HG03135 (cell line): ENCODE data around the gene SERPINA1.
"Not testable (repeated sequence)": the region's sequence is repeated elsewhere in the genome, so short reads cannot be mapped to it uniquely, and the experiment has no call there.

Experiments used
- ATAC-seq: cut with Tn5 transposase; IDR thresholded peaks from one replicate; pipeline ENCODE4 v1.9.1; 2021; ENCODE audit warnings: mild to moderate bottlenecking, moderate library complexity; ENCODE audit not compliant: unreplicated experiment

SERPINA1 gene

DNA sequence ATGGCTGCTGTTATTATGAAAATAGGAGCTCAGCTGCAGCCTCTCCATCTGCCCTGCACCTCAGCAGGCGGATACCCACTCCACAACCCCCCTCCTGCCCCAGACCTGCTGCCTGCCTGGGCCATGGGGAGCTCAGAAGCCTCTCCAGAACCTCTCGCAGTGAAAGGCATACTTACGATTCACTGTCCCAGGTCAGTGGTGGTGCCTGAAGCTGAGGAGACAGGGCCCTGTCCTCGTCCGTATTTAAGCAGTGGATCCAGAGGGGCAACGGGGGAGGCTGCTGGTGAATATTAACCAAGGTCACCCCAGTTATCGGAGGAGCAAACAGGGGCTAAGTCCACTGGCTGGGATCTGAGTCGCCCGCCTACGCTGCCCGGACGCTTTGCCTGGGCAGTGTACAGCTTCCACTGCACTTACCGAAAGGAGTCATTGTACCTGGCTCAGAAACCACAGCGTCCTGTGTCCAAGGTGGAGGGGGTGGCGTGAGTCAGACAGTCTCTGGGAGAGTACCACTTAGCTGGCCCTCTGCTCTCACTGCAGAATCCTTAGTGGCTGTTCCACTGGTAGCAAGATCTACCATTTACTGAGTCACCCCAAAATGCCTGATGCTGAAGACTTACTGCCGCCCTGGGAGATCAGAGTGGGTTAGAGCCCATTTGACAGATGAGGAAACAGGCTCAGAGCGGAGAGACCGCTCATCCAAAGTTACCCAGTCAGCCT, at the start of gene SERPINA1:
SERPINA1 (minus strand) TSS at position 219 of the 720 bp plus-strand sequence. CDS start 5,365 bp downstream, outside the sequence.
- ATAC-seq: no peak

DNA sequence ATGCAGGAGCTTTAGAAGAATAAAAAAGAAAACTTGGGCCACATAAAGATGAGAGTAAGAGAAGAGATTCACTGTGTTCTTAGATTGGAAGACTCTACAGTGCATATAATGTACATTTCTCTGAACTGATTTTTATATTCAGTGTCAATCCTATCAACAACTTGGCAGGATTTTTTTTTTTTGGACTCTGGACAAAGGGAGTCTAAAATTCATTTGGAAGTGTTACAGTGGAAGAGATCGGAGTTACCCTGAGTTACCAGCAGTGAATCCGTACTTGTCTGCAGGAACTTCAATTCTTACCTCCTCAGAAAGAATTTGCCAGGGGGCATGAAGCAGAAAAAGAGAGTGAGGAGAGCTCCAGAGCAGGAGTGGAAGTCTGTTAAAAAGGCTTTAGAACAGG, 40.2 kb upstream of the SERPINA1 start:
- ATAC-seq: no peak

DNA sequence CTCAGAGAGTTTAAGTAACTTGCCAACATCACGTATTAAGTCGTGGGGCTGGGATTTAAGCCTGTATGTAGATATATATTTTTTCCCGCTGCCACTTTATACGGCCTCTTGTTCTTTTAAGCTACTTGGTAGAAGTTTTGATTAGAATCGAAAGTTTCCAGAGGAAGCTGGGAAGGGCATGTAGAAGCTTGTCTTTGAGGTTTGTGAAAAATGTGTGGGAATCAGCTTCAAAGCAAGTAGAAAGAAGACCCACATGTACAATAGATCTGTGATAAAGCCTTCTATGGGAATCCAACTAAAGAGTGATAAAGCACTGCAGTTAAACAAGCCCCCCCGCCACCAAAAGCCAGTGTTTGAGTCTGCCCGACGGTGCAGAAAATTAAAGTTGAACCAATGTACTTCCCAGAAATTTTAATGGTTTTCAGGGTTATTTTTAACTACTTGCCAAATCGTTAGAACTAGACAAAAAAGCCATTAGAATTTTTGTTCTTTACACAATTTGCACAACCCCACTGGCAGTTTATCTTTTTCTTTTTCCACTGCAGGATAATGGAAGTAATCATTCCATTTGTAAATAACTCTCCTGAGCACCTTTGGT, 38.7 kb upstream of the SERPINA1 start:
- no peak for ATAC-seq

DNA sequence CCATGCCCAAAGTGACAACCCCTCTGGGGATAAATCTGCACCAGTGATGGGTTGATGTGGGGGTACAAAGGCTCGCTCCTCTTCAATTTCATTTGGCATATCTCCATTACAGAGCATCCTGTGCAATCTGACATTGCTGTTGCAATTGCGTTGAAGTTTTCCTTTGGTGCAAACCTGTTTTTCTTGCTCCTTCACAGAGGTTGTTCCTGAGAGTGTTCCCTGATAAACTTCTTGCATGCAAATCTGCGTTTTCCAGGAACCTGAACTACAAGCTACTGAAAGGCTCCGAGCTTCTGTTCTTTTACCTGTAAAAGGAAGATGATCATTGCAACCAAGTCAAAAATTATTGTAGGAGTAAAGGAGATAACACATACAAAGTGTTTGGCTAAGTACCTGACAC, 38.1 kb upstream of the SERPINA1 start:
- ATAC-seq: no peak

DNA sequence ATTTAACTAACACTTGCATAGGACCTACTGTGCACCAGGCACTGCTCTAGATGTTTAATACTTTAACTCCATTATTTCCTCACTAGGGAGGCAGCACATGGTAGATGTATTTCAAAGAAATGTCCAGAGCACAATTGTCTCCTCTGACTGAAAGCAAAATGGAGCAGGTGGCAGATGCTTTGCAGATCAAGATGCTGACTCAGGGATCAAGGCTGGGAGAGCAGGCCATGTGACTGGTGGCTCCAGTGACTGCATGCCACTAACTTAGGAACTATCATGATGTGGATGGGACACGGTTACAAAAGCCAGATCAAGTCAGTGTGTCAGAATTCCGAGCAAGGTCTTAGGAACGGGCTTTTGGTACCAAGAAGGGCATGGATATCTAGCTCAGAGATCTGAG, 36.0 kb upstream of the SERPINA1 start:
- ATAC-seq: no peak

DNA sequence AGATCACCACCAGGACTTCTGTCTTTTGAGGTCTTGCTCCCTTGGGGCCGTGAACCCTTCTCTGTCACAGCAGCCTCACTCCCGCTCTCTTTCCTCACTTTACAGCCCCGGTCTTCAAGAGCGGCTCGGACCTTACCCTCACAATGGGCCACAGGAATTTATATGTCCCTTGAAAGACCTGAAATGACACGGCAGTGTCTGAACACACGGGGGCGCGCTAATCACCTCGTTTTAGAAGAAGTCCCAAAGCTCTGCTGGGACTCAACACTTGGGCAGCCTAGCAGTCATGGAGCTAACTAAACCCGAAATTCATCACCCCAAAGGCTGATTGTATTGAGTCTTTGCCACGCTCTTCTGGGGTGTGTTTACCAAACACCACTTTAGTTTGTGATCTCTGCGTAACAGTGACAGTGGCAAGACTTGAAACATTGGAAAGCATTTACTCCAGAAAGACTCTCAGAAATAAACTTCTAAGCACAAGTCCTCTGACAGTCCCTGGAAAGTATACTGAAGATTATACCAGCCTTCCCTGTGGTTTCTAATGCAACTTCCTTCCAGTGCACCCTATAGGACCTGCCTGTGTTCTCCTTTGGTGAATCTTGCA, 35.2 kb upstream of the SERPINA1 start:
- no peak for ATAC-seq

DNA sequence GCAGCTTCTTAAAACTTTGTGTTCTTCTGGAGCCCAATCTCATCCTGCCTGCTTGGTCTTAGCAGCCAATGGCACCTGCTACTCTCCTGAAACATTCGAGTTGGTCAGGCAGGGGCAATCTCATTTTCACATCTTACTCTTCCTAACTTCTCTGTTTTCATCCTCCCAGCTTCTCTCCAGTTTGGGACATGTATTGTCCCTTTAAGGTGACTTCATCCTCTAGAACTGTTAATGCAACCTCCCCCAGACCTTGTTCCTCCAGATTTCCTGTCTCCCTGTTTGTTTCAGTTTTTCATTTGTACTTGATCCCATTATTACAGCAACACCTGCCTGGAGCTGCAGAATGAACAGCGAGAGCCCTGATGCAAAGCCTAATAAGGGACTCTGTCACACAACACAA, 32.9 kb upstream of the SERPINA1 start:
- ATAC-seq: no peak

DNA sequence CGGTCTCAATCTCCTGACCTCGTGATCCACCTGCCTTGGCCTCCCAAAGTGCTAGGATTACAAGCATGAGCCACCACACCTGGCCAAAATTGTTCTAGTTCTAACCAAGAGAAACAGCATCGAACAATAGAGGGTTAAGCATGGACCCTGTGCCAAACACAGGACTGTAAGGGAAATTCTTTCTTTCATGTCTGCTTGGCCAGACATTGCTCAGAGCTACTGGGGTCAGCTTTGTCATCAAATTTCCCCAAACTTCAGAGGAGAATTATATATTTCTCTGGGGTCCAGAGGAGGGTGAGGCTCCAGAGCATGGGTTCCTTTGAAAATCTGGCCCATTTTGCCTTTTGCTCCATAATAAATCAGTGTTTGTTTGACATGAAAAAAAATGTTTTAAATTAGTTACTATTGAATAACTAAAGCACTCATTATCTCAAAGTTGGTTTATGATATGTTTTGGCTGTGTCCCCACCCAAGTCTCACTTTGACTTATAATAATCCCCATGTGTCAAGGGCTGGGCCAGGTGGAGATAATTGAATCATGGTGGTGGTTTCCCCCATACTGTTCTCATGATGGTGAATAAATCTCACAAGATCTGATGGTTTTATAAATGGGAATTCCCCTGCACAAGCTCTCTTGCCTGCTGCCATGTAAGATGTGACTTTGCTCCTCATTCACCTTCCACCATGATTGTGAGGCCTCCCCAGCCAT, 29.2 kb upstream of the SERPINA1 start:
- not testable (repeated sequence) for ATAC-seq

DNA sequence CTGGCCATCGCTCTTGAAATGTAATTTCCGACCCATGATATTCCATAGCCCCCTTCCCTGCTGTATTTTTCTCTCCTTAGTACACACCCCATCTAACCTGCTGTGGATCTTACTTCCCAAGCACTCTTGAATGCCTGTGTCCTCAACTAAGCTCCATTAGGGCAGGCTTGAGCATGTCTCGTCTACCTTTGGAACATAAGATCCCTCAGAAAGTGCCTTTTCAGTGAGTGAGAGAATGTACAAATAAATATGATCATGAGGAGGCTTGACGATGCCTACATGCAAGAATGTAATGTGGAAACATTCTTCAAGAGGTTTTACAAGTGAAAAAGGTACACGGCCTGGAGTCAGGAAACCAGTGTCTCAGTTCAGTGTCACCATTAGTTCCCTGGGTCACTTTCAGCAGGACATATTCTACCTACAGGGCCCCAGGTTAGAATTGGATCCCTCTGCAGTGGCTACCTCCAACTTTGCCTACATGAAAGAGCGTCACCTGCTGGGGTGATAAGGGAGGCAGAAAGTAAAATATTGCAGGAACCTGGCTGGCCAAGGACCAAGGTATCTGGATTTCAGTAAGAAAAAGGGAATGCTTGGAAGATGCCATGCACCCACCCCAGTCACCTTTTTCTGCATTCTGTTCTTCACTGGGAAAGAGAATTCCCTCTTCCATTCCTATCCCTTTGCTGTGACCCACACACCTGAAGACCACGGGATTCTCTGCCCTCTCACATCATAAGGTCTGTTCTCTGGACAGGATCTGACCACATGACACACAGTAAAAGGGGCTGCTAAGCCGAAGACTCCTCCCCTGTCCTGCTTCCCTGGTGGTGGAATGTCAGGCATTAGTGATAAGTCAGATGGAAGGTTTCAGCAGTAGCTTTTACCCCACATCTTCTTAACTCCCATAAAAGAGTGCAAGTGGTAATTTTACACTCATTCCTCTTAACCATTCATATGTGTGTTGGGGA, 24.6 kb upstream of the SERPINA1 start:
- ATAC-seq: no peak

DNA sequence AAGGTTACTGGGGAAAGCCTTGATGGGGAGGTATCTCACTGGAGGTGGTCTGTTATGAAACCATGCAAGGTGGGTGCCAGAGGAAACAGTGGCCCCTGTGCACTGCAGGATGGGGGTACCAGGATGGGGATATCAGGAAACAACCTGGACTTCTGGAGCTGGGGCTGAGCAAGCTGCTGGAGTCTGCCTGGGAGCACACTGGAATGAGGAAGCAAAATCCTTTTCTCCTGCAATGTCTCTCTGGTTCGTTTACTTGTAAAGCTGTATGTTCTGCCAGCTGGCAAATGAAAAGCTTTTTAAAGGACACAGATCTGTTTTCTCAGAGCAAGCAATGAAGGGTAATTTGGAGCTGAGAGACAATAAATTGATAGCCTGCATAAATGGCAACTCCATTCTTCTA, 23.2 kb upstream of the SERPINA1 start:
- no peak for ATAC-seq

DNA sequence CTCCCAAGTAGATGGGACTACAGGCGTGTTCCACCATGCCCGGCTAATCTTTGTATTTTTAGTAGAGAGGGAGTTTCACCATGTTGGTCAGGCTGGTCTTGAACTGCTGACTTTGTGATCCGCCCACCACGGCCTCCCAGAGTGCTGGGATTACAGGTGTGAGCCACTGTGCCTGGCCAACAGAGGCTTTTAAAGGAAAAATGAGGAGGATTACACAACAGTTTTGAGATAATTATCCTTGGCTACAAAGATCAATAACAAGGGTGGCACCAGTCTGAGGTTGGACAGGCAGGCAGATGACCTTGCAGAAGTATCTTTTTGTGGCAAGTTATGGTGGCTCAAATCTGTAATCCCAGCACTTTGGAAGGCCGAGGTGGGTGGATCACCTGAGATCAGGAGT, 21.0 kb upstream of the SERPINA1 start:
- not testable (repeated sequence) for ATAC-seq

DNA sequence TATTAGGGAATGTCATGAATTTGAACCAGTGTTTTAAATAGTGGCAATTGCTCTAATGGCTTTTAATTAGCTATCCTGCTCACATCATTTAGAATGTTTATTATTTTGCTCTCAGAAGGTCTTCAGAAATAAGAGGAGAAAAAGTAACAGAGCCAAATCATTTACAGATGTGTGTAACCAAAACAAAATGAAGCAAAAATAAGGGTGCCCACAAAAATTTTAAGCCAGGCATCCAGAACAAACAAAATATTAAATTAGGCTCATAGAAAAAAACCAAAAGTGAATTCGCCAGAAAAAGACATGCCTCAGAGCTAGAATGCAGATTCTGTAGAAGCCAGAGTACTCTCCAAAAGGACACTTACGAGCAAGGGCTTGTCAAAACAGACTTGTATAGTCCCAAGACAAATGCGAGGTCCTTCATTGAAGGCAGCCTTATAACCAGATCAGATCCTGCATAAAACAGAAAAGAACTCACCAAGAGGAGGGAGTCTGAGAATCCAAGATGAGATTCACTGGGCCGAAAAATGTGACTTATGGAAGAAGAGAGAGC, 20.2 kb upstream of the SERPINA1 start:
- no peak for ATAC-seq

DNA sequence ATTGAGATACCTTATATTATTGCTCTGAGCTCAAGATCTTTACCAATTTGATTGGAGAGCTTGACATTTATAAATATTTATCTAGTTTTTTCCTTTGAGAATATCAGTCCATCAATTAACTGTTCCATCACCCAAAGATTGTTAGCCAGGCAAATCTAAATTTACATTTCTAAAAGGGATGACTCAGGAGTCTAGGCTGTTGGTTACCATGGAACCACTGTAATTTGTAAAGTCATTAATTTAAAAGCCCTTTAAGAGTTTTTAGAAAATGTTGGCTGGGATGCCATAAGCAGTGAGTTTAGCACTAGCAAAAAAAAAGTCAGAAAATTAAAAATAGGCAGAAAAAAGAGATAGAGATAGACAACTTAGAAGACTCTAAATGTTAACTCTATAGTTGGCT, 19.5 kb upstream of the SERPINA1 start:
- no peak for ATAC-seq

DNA sequence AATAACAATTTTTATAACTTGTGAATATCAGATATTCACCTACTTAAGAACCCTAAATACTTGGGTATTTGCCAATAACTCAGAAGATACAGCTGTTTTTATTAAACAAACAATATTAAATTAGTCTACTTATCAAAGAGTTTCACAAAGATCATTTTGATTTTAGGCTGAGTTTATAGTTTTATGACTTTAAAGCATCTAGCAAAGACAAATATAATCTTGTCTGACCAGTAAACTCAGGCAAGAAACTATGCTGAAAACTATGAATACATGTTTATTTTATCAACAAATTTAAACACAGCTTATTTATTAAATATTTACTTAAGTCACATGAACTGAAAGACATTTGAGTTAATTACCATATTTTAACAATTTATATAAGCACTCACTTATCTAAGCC, 18.5 kb upstream of the SERPINA1 start:
- ATAC-seq: no peak

DNA sequence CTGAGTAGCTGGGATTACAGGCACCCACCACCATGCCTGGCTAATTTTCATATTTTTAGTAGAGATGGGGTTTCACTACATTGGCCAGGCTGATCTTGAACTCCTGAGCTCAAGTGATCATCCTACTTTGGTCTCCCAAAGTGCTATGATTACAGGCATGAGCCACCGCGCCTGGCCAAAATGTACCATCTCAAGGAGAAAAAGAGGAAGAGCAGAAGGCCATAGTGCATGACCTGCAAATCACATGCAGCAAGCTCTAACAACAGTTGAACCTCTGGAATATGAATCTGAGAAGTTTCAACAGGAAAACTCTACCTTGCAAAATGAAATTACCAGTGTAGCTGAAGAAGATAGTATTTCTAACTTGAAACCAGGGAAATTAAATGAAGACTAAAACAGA, 17.1 kb upstream of the SERPINA1 start:
- ATAC-seq: no peak

DNA sequence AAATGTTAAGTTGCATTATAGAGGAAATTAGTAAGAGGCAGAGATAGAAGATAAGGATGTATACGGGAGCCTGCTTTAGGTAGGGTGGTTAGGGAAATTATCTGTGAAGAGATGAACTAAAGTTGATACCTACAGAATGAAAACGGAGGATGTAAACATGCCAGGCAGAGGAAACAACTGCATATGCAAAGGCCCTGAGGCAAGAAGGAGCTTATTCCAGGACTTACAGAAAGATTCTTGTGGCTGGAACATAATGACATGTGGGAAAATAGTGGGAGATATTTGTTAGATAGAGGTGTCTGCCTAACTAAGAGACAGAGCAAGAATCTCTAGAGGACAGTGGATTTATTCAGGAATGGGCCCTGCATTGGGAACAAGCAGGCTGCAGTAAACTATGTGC, 16.2 kb upstream of the SERPINA1 start:
- no peak for ATAC-seq

DNA sequence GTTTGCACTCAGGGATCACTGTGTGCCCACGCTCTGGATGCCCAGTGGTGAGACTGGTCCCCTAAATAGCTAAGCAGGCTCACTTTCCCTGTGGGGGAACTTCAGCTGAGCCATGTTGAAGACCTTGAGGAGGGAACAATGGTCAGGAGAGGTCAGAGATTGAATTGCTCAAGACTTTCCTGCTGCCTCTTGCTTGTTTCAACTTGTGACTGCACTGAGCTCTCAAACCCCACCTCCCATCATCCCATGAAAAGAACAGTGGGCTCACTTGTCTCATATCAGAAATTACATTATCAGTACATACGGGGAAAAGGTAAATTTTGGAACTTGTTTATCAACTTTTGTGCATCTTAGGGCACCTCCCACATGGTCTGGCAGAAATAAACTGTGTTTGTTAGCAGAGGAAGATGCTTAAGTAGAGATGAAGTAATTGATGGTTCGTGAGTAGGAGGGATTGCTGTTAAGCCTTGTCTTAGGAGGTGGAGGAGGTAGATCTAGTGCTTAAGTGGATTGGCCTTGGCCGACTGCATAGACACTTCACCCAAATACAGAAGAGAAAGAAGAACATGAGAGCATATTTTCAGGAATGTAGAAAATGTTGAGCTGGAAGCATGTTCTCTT, 15.0 kb upstream of the SERPINA1 start:
- no peak for ATAC-seq

DNA sequence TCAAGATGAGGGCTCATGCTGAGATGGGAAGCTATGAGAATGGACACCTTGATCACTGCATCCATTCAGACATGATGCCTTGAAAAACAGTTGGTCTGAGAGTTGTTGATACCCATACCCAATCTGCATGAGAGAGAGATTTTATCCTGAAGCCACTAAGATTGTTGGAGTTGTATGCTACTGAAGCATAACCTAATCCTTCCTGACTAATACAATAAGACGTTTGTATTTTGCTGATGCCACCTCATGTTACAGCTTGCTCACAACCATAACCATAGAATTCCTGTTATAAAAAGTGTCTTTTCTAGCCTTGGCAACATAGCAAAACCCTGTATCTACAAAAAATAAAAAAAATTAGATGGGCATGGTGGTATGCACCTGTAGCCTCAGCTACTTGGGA, 12.7 kb upstream of the SERPINA1 start:
- no peak for ATAC-seq

DNA sequence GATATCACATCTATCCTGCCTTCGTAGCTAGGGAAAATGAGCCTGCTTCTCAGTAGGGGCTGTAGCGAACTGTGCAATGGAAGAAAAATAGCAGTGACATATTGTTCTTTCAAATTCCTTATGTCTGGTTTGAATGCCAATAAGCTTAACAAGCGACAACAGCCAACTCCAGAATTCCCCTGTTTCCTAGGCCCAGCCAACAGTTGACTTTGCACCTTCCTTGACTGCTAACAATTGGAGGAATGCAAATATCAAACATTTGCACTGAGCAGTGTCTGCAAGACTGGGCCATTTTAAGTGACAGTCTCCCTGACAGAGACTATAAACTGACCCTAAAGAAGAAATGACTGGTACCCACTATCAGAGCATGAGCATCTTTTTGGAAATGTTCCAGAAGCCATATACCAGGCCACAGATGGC, 12.0 kb upstream of the SERPINA1 start:
- no peak for ATAC-seq

DNA sequence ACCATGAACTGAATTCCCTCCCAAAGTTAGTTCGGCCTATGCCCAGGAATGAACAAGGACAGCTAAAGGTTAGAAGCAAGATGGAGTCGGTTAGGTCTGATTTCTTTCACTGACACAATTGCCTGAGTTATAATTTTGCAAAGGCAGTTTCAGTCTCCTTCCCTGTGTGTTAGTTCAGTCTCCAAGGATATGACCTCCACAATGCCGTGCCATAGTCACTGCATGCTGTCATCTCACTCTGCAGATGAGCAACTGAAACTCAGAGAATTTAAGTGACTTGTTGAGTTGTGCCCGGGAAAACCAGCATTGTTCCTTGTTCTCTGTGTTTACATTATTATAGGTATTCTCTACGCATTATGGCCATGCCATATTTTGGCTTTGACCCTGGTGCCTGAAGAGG, 10.1 kb upstream of the SERPINA1 start:
- no peak for ATAC-seq
